ENCODE data around the gene MARK3. TPM values are rescaled to one million over a fixed set of nuclear protein-coding genes. Genes with fewer than 3 reads are reported as not detected.

The MARK3 gene
- total RNA-seq, 1 donor from 2014 or later = 77.9 TPM

- no peak for FAIRE-seq
- peaks cover 12% of the 10 kb centered on the region for H3K36me3 ChIP-seq (ENCODE audit: control insufficient read depth, insufficient read depth, low read length)
- no peaks in the 10 kb centered on the region for H3K27me3 ChIP-seq (ENCODE audit: control insufficient read depth, insufficient read depth, low read length)
- H3K4me3 ChIP-seq (ENCODE audit: low read depth, low read length) = no peak overlapping the region
- no peak for DNase-seq (ENCODE audit: low read depth)
- TF ChIP-seq CTCF (IDR thresholded peaks at IDR 0.05; ENCODE audit: insufficient read depth, low read length, severe bottlenecking) = no peak
Observed at GRCh38 chr14:103463149-103463548, 77.9 kb downstream of the MARK3 start.

- no peak for TF ChIP-seq CTCF (IDR thresholded peaks at IDR 0.05; ENCODE audit: insufficient read depth, low read length, severe bottlenecking)
- H3K4me3 ChIP-seq (ENCODE audit: low read depth, low read length) = no peak overlapping the region
- FAIRE-seq (no peak), DNase-seq (ENCODE audit: low read depth) (no peak)
- H3K27me3 ChIP-seq (ENCODE audit: control insufficient read depth, insufficient read depth, low read length) = no peaks in the 10 kb centered on the region
- peaks cover 14% of the 10 kb centered on the region for H3K36me3 ChIP-seq (ENCODE audit: control insufficient read depth, insufficient read depth, low read length)
Observed at GRCh38 chr14:103463851-103464250, 78.6 kb downstream of the MARK3 start.

- no peaks in the 10 kb centered on the region for H3K27me3 ChIP-seq (ENCODE audit: control insufficient read depth, insufficient read depth, low read length)
- no peak for TF ChIP-seq CTCF (IDR thresholded peaks at IDR 0.05; ENCODE audit: insufficient read depth, low read length, severe bottlenecking)
- DNase-seq (ENCODE audit: low read depth) (no peak), FAIRE-seq (no peak)
- peaks cover 25% of the 10 kb centered on the region for H3K36me3 ChIP-seq (ENCODE audit: control insufficient read depth, insufficient read depth, low read length)
- no peak overlapping the region for H3K4me3 ChIP-seq (ENCODE audit: low read depth, low read length)
Observed at GRCh38 chr14:103472939-103473338, 87.7 kb downstream of the MARK3 start.

- FAIRE-seq (no peak), DNase-seq (ENCODE audit: low read depth) (no peak)
- no peak for TF ChIP-seq CTCF (IDR thresholded peaks at IDR 0.05; ENCODE audit: insufficient read depth, low read length, severe bottlenecking)
- H3K4me3 ChIP-seq (ENCODE audit: low read depth, low read length) = no peak overlapping the region
- H3K36me3 ChIP-seq (ENCODE audit: control insufficient read depth, insufficient read depth, low read length) = peaks cover 22% of the 10 kb centered on the region
- no peaks in the 10 kb centered on the region for H3K27me3 ChIP-seq (ENCODE audit: control insufficient read depth, insufficient read depth, low read length)
Observed at GRCh38 chr14:103474893-103475292, 89.7 kb downstream of the MARK3 start.

- DNase-seq (ENCODE audit: low read depth) = no peak
- Histone ChIP-seq H3K36me3 (ENCODE audit: control insufficient read depth, insufficient read depth, low read length) (peaks cover 20% of the 10 kb centered on the region), H3K4me3 (ENCODE audit: low read depth, low read length) (no peak overlapping the region), H3K27me3 (ENCODE audit: control insufficient read depth, insufficient read depth, low read length) (no peaks in the 10 kb centered on the region)
- no peak for TF ChIP-seq CTCF (IDR thresholded peaks at IDR 0.05; ENCODE audit: insufficient read depth, low read length, severe bottlenecking)
- FAIRE-seq = no peak
Observed at GRCh38 chr14:103476065-103476464, 90.8 kb downstream of the MARK3 start.

- Histone ChIP-seq H3K4me3 (ENCODE audit: low read depth, low read length) (no peak overlapping the region), H3K27me3 (ENCODE audit: control insufficient read depth, insufficient read depth, low read length) (no peaks in the 10 kb centered on the region), H3K36me3 (ENCODE audit: control insufficient read depth, insufficient read depth, low read length) (peaks cover 16% of the 10 kb centered on the region)
- TF ChIP-seq CTCF (IDR thresholded peaks at IDR 0.05; ENCODE audit: insufficient read depth, low read length, severe bottlenecking) = no peak
- DNase-seq (ENCODE audit: low read depth) (no peak), FAIRE-seq (no peak)
Observed at GRCh38 chr14:103476631-103477030, 91.4 kb downstream of the MARK3 start.

All from bronchial epithelial cell (primary cell).